Measurements from ENCODE around the gene MAPK8IP3. TPM values are rescaled to one million over a fixed set of nuclear protein-coding genes. Genes with fewer than 3 reads are reported as not detected.

Gene MAPK8IP3
- total and polyA plus RNA-seq, 9 of the 15 experiments (the other 6 are each of a cell fraction or from before 2014, with no cell fraction given) = 0.17 to 58.7 (median 16.7) TPM

DNA sequence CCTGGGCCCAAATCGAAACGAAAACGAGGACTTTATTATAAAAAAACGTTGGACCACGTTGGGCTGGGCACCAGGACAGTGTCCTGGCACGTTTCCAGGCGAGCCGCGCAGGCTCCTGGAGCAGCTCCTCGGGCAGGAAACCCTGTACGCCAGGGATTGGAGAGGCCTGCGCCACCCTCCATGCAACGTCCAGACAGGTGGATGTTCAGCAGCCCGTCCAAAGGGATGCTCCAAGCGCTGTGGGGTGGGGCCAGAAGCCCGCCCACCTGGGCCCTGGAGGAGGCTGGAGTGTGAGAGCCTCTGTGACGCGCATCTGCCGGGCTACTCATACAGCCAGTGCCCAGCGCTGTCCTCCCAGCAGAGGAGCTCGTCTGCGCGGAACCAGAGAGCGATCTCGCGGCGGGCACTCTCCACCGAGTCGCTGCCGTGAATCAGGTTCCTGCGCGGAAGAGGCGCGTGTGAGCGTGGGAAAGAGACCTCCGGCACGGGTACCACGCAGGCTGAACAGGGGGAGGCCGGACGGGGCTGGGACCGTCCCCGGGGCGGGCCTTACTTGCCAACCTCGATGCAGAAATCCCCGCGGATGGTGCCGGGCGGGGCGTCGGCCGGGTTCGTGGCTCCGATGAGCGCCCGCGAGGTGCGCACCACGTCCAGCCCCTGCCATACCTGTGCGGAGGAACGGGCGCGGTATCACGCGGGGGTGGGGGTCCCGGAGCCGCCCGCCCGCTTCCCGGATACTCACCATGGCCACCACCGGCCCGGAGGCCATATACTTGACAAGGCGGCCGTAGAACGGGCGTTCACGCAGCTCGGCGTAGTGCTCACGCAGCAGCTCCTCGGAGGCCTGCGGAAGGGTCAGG is 64.6 kb downstream of the MAPK8IP3 start (continued):
- TF ChIP-seq TSHZ1 (CRISPR knock-in tag; IDR thresholded peaks at IDR 0.05) (no peak), NR4A1 (CRISPR knock-in tag; IDR thresholded peaks at IDR 0.05) (no peak), NR4A1 (tag; IDR thresholded peaks at IDR 0.05) (no peak), MYC (IDR thresholded peaks at IDR 0.05; ENCODE audit: low read depth, low read length) (no peak), MYC (CRISPR knock-in tag; IDR thresholded peaks at IDR 0.05; ENCODE audit: borderline replicate concordance, low read depth) (0 out of 2 replicates have a peak, but pooled peaks have one; percentile 68), BMI1 (IDR thresholded peaks at IDR 0.05; ENCODE audit: low read length) (no peak), CEBPG (CRISPR knock-in tag; IDR thresholded peaks at IDR 0.05) (no peak), CEBPG (tag; conservative IDR thresholded peaks at IDR 0.05 in 1 of 2, IDR thresholded peaks at IDR 0.05 in 1 of 2) (no peak), ATF1 (CRISPR knock-in tag; IDR thresholded peaks at IDR 0.05) (no peak), ATF1 (tag; IDR thresholded peaks at IDR 0.05) (peak; percentile 31), CUX1 (CRISPR knock-in tag; IDR thresholded peaks at IDR 0.05) (no peak), KLF16 (IDR thresholded peaks at IDR 0.05) (no peak), CAMTA2 (CRISPR knock-in tag; conservative IDR thresholded peaks at IDR 0.05) (0 out of 2 replicates have a peak, but pooled peaks have one; percentile 52), SUPT5H (IDR thresholded peaks at IDR 0.05) (peak; percentile 48), POLR2G (IDR thresholded peaks at IDR 0.05; ENCODE audit: low read depth, low read length) (peak; percentile 77), U2AF1 (optimal IDR thresholded peaks at IDR 0.05; ENCODE audit: low read depth, low read length) (peak; percentile 32), PHTF2 (CRISPR knock-in tag; IDR thresholded peaks at IDR 0.05) (no peak), BRF2 (IDR thresholded peaks at IDR 0.05; ENCODE audit: borderline replicate concordance, insufficient read depth, insufficient read length) (no peak), POLR2AphosphoS2 (IDR thresholded peaks at IDR 0.05; ENCODE audit: low read length) (peak; percentile 87), NFE2 (IDR thresholded peaks at IDR 0.05; ENCODE audit: low read depth) (no peak)
